A549 (cell line): Measurements from ENCODE around the gene BPIFA1. TPM values are rescaled to one million over a fixed set of nuclear protein-coding genes. Genes with fewer than 3 reads are reported as not detected.

Source experiments
- ATAC-seq, 2 experiments: fragments of 200-7000 bp in 1 of 2; fragments of >200 bp in 1 of 2; cut with Nextera tagmentation in 1 of 2; cut with Tn5 transposase in 1 of 2; 3 replicates each; pipeline versions ENCODE4 v1.8.0 to v1.9.1; 2018 to 2020; ENCODE audit warnings: mild to moderate bottlenecking in 1 of 2, moderate library complexity in 1 of 2
- CTCF ChIA-PET: fragments of 300-600 bp; sonication (Branson Sonifier 250); formaldehyde crosslinking; extraction: SDS; loops from one replicate; lab custom pipeline; 2021; ENCODE audit warnings: antibody characterized with exemption, inconsistent platforms; lab: Yijun Ruan, JAX
- POLR2A ChIA-PET: fragments of 350-600 bp; formaldehyde crosslinking; extraction: SDS; loops from one replicate; lab custom pipeline; 2021; ENCODE audit warnings: antibody characterized with exemption, inconsistent platforms; lab: Yijun Ruan, JAX
- DNase-seq, 2 experiments: peaks; one replicate each; pipeline versions ENCODE4 v3.0.0 to v3.0.0-alpha.2; 2011 to 2016; ENCODE audit warnings: low read depth in 1 of 2, low spot score in 1 of 2
- FAIRE-seq: peaks from 2 replicates; lab custom pipeline; 2011; peaks lifted over from hg19 to GRCh38; lab: Jason Lieb, UNC
- H3K27ac ChIP-seq, 2 experiments: fragments of >200 bp; sonication (Bioruptor Twin); formaldehyde crosslinking; 3 replicates each; pipeline ENCODE4 v1.5.1; 2016 to 2017
- H3K4me1 ChIP-seq: fragments of >200 bp; sonication (Bioruptor Twin); formaldehyde crosslinking; 3 replicates; pipeline ENCODE4 v1.6.1; 2016
- H3K4me2 ChIP-seq: fragments of >200 bp; sonication (Bioruptor Twin); formaldehyde crosslinking; 3 replicates; pipeline ENCODE4 v1.6.1; 2016
- H3K4me3 ChIP-seq: fragments of >200 bp; sonication (Bioruptor Twin); formaldehyde crosslinking; 3 replicates; pipeline ENCODE4 v1.5.1; 2016
- H3K9me3 ChIP-seq: fragments of >200 bp; sonication (Bioruptor Twin); formaldehyde crosslinking; 3 replicates; pipeline ENCODE4 v1.6.1; 2016
- BHLHE40 ChIP-seq: IDR thresholded peaks from 2 replicates; pipeline ENCODE4 v1.6.1; 2012; ENCODE audit warnings: low read depth, low read length, inconsistent platforms
- CEBPB ChIP-seq, 2 experiments: fragments of >200 bp in 1 of 2; sonication (Bioruptor Twin) in 1 of 2; formaldehyde crosslinking in 1 of 2; IDR thresholded peaks; 2 replicates each; pipeline ENCODE4 v1.6.1; 2012 to 2016
- CHD2 ChIP-seq: fragments of 150-350 bp; IDR thresholded peaks from 2 replicates; pipeline ENCODE4 v1.6.1; 2014; ENCODE audit warnings: low read length; ENCODE audit not compliant: partially characterized antibody
- EHF ChIP-seq: fragments of 250-450 bp; sonication (Bioruptor Pico); IDR thresholded peaks from 2 replicates; pipeline ENCODE4 v1.5.0; 2020; ENCODE audit warnings: mild to moderate bottlenecking
- EHMT2 ChIP-seq: fragments of 200-600 bp; sonication (generic); IDR thresholded peaks from 2 replicates; pipeline ENCODE4 v1.6.1; 2016; ENCODE audit warnings: antibody characterized with exemption, low read depth, mild to moderate bottlenecking, moderate library complexity
- ELK1 ChIP-seq: fragments of 150-350 bp; IDR thresholded peaks from 2 replicates; pipeline ENCODE4 v1.6.1; 2014; ENCODE audit warnings: low read depth, mild to moderate bottlenecking, low read length
- FOSB ChIP-seq: fragments of 250-450 bp; sonication (Bioruptor Pico); IDR thresholded peaks from 2 replicates; pipeline ENCODE4 v1.5.0; 2020; ENCODE audit warnings: mild to moderate bottlenecking, moderate library complexity
- FOSL2 ChIP-seq, 2 experiments: fragments of 450-650 bp in 1 of 2; fragments of >200 bp in 1 of 2; sonication (Bioruptor Twin) in 1 of 2; formaldehyde crosslinking; IDR thresholded peaks; 2 replicates each; pipeline versions ENCODE4 v1.5.0 to v1.6.1; 2016 to 2020; ENCODE audit warnings: mild to moderate bottlenecking in 1 of 2, moderate library complexity in 1 of 2
- HES2 ChIP-seq: fragments of >200 bp; sonication (Bioruptor Twin); formaldehyde crosslinking; IDR thresholded peaks from 2 replicates; pipeline ENCODE4 v1.6.1; 2016
- HEYL ChIP-seq: fragments of 250-450 bp; sonication (Bioruptor Pico); IDR thresholded peaks from 2 replicates; pipeline ENCODE4 v1.8.0; 2021; ENCODE audit warnings: mild to moderate bottlenecking, moderate library complexity
- HMGXB4 ChIP-seq: fragments of 250-450 bp; sonication (Bioruptor Pico); IDR thresholded peaks from 2 replicates; pipeline ENCODE4 v1.5.0; 2021; ENCODE audit warnings: mild to moderate bottlenecking, moderate library complexity, borderline replicate concordance
- HOXA7 ChIP-seq: fragments of 250-450 bp; sonication (Bioruptor Pico); IDR thresholded peaks from 2 replicates; pipeline ENCODE4 v1.5.0; 2020; ENCODE audit warnings: mild to moderate bottlenecking, moderate library complexity
- HOXB5 ChIP-seq: fragments of 250-450 bp; sonication (Bioruptor Pico); IDR thresholded peaks from 2 replicates; pipeline ENCODE4 v1.5.0; 2020; ENCODE audit warnings: mild to moderate bottlenecking, moderate library complexity
- MAFK ChIP-seq: fragments of 450-650 bp; IDR thresholded peaks from 2 replicates; pipeline ENCODE4 v1.6.1; 2014; ENCODE audit not compliant: partially characterized antibody
- PBX3 ChIP-seq: IDR thresholded peaks from 2 replicates; pipeline ENCODE4 v1.6.1; 2012
- RAD21 ChIP-seq, 2 experiments: fragments of >200 bp in 1 of 2; sonication (Bioruptor Twin) in 1 of 2; formaldehyde crosslinking in 1 of 2; IDR thresholded peaks in 1 of 2; conservative IDR thresholded peaks in 1 of 2; 2 replicates in 1 of 2; 3 replicates in 1 of 2; pipeline ENCODE4 v1.6.1; 2012 to 2018; ENCODE audit warnings: inconsistent platforms in 1 of 2
- RARB ChIP-seq: fragments of 250-450 bp; sonication (Bioruptor Pico); IDR thresholded peaks from 2 replicates; pipeline ENCODE4 v1.8.0; 2021; ENCODE audit warnings: mild to moderate bottlenecking, moderate library complexity
- RCOR1 ChIP-seq: fragments of 150-350 bp; IDR thresholded peaks from 2 replicates; pipeline ENCODE4 v1.6.1; 2014; ENCODE audit warnings: antibody characterized with exemption, low read length, low read depth
- RFX5 ChIP-seq: fragments of 450-650 bp; IDR thresholded peaks from 2 replicates; pipeline ENCODE4 v1.7.1; 2014; ENCODE audit warnings: antibody characterized with exemption, mild to moderate bottlenecking, moderate library complexity
- SREBF2 ChIP-seq: fragments of 450-650 bp; IDR thresholded peaks from 2 replicates; pipeline ENCODE4 v1.6.1; 2014; ENCODE audit warnings: mild to moderate bottlenecking, moderate library complexity
- USF2 ChIP-seq: fragments of 450-650 bp; IDR thresholded peaks from 2 replicates; pipeline ENCODE4 v1.6.1; 2014; ENCODE audit warnings: antibody characterized with exemption
- WGBS: methylation state at CpG from one replicate; pipeline ENCODE4 v1.1.6; 2017; ENCODE audit errors: missing lambda C conversion rate; 5-methylcytosine and 5-hydroxymethylcytosine counted together
- polyA plus RNA-seq, 4 experiments: library from polyadenylated mRNA; depleted of rRNA in 3 of 4; stranded (reverse); fragments of >200 nt; fragmentation: RNase III in 1 of 4; extraction: RNeasy Plus Mini Kit Qiagen cat#74134 plus additional on column Dnase treatment in 1 of 4; gene quantifications; 2 replicates in 3 of 4; 3 replicates in 1 of 4; pipeline ENCODE4 v1.2.3, GENCODE V29; 2011 to 2017

BPIFA1 gene
- polyA plus RNA-seq, 2 of the 4 experiments (the other 2 are of a cell fraction): not detected

- POLR2A ChIA-PET: no interaction called here
- DNase-seq (no peak), ATAC-seq (no peak), FAIRE-seq (no peak)
- no peaks in the 10 kb centered on the region for H3K4me1 ChIP-seq
- no peaks in the 10 kb centered on the region for H3K9me3 ChIP-seq
- no peak overlapping the region for H3K4me2 ChIP-seq
- H3K4me3 ChIP-seq: no peak overlapping the region
- CTCF ChIA-PET: interaction anchor here (1.1 to 3.8 kb wide), 3 partner anchors 12 to 498 kb away, joined by 3 to 22 read pairs (median 4); no protein-coding TSS in a partner anchor
- H3K27ac ChIP-seq: no peak overlapping the region
- TF ChIP-seq USF2 (no peak), HOXB5 (no peak), HOXA7 (CRISPR knock-in tag) (no peak), FOSB (CRISPR knock-in tag) (no peak)
Observed at GRCh38 chr20:33287884-33288283, 52.1 kb downstream of the BPIFA1 start.

- no peak for FAIRE-seq
Observed at GRCh38 chr20:33290852-33291251, 55.1 kb downstream of the BPIFA1 start.

More at GRCh38 chr20:33290852-33291251, 55.1 kb downstream of the BPIFA1 start:
- ChIA-PET CTCF (interaction anchor here (0.6 to 4.5 kb wide), 7 partner anchors 9 to 501 kb away, joined by 3 to 28 read pairs (median 3); no protein-coding TSS in a partner anchor), POLR2A (no interaction called here)
- Histone ChIP-seq H3K9me3 (no peaks in the 10 kb centered on the region), H3K4me1 (0 out of 3 replicates have a peak, but pooled peaks cover under 1% of the 10 kb centered on the region), H3K4me3 (no peak overlapping the region), H3K27ac (no peak overlapping the region), H3K4me2 (no peak overlapping the region)
- ATAC-seq (no peak), DNase-seq (no peak)
- 83% methylated on average over 13 of the region's 13 CpGs for WGBS
- TF ChIP-seq BHLHE40: no peak
- no peak for TF ChIP-seq HMGXB4
- no peak for TF ChIP-seq CEBPB (IDR thresholded peaks at IDR 0.05)
- no peak for TF ChIP-seq RARB (CRISPR knock-in tag)
- no peak for TF ChIP-seq ELK1
- no peak for TF ChIP-seq EHF (CRISPR knock-in tag)
- TF ChIP-seq RCOR1: no peak
- no peak for TF ChIP-seq MAFK
- TF ChIP-seq EHMT2: no peak
- TF ChIP-seq PBX3: no peak
- TF ChIP-seq RFX5: no peak
- TF ChIP-seq HEYL (CRISPR knock-in tag): no peak
- no peak for TF ChIP-seq RAD21 (conservative IDR thresholded peaks at IDR 0.05 in 1 of 2, IDR thresholded peaks at IDR 0.05 in 1 of 2)
- TF ChIP-seq SREBF2: no peak
- no peak for TF ChIP-seq HES2
- no peak for TF ChIP-seq CHD2
- no peak for TF ChIP-seq FOSL2 (IDR thresholded peaks at IDR 0.05)
- TF ChIP-seq FOSL2 (CRISPR knock-in tag; IDR thresholded peaks at IDR 0.05): no peak
